Natural killer cell (primary cell): Measurements from ENCODE around the gene TNIK. TPM values are rescaled to one million over a fixed set of nuclear protein-coding genes. Genes with fewer than 3 reads are reported as not detected.
"Not testable (repeated sequence)": the region's sequence is repeated elsewhere in the genome, so short reads cannot be mapped to it uniquely, and the experiment has no call there.

Experiments
- ATAC-seq, 3 donors: fragments of 150-1000 bp in 2 of 3; fragments of 200-7000 bp in 1 of 3; cut with Tn5 transposase; 1 replicate in 1 of 3; 2 replicates in 2 of 3; pipeline ENCODE4 v1.10.0; 2021; ENCODE audit warnings: mild to moderate bottlenecking in 2 of 3, moderate library complexity in 2 of 3
- DNase-seq, 2 donors: peaks; one replicate each; pipeline versions ENCODE4 v3.0.0 to v3.0.0-alpha.2; 2013 to 2021; ENCODE audit warnings: mixed read lengths in 1 of 2
- H3K27ac ChIP-seq: one replicate; pipeline ENCODE4 v1.5.1; 2013; ENCODE audit warnings: mild to moderate bottlenecking, low read length
- H3K27me3 ChIP-seq: one replicate; pipeline ENCODE4 v1.6.1; 2013; ENCODE audit warnings: low read length; ENCODE audit not compliant: control insufficient read depth, insufficient read depth
- H3K36me3 ChIP-seq: one replicate; pipeline ENCODE4 v1.6.1; 2013; ENCODE audit warnings: low read length; ENCODE audit not compliant: control insufficient read depth, insufficient read depth
- H3K4me1 ChIP-seq: one replicate; pipeline ENCODE4 v1.6.1; 2013; ENCODE audit warnings: low read length; ENCODE audit not compliant: control insufficient read depth, insufficient read depth
- H3K4me3 ChIP-seq: one replicate; pipeline ENCODE4 v1.5.1; 2013; ENCODE audit warnings: low read length
- H3K9me3 ChIP-seq: one replicate; pipeline ENCODE4 v1.6.1; 2013; ENCODE audit warnings: low read length; ENCODE audit not compliant: control insufficient read depth, insufficient read depth
- H3K27ac Mint-ChIP-seq, 2 donors: one replicate each; pipeline ENCODE4 v1.8.0; 2022; ENCODE audit warnings: mild to moderate bottlenecking in 2 of 2, mixed read lengths in 2 of 2, moderate library complexity in 1 of 2
- H3K27me3 Mint-ChIP-seq, 2 donors: one replicate each; pipeline ENCODE4 v1.8.0; 2022; ENCODE audit warnings: low read depth in 2 of 2, mixed read lengths in 2 of 2
- H3K36me3 Mint-ChIP-seq: one replicate; pipeline ENCODE4 v1.8.0; 2022; ENCODE audit warnings: mixed read lengths
- H3K4me1 Mint-ChIP-seq, 2 donors: one replicate each; pipeline ENCODE4 v1.8.0; 2022; ENCODE audit warnings: mixed read lengths in 2 of 2
- H3K4me3 Mint-ChIP-seq: one replicate; pipeline ENCODE4 v1.8.0; 2022; ENCODE audit warnings: mild to moderate bottlenecking, moderate library complexity, mixed read lengths
- H3K9me3 Mint-ChIP-seq, 2 donors: one replicate each; pipeline ENCODE4 v1.8.0; 2022; ENCODE audit warnings: mixed read lengths in 2 of 2
- CTCF ChIP-seq: fragments of 200-600 bp; IDR thresholded peaks from one replicate; pipeline ENCODE4 v1.8.0; 2022; ENCODE audit warnings: antibody characterized with exemption
- WGBS: methylation state at CpG from one replicate; pipeline ENCODE4 v1.1.7; 2013; ENCODE audit warnings: missing lambda C conversion rate; ENCODE audit not compliant: insufficient coverage; 5-methylcytosine and 5-hydroxymethylcytosine counted together
- intact Hi-C: fragments of 100-400 bp; cut with micrococcal nuclease; formaldehyde crosslinking; loops from one replicate; pipeline ENCODE4 v1.14.2; 2022
- total RNA-seq, 4 donors: library from RNA; stranded (reverse); fragments of 120-200 nt in 1 of 4; gene quantifications; one replicate each; pipeline versions ENCODE4 v1.2.3 to v1.2.4, GENCODE V29; 2013 to 2022

Gene TNIK
- total RNA-seq, 3 donors from 2014 or later (not counting 1 experiment from before 2014, with no cell fraction given) = 93.7 to 122 (median 119) TPM

DNA sequence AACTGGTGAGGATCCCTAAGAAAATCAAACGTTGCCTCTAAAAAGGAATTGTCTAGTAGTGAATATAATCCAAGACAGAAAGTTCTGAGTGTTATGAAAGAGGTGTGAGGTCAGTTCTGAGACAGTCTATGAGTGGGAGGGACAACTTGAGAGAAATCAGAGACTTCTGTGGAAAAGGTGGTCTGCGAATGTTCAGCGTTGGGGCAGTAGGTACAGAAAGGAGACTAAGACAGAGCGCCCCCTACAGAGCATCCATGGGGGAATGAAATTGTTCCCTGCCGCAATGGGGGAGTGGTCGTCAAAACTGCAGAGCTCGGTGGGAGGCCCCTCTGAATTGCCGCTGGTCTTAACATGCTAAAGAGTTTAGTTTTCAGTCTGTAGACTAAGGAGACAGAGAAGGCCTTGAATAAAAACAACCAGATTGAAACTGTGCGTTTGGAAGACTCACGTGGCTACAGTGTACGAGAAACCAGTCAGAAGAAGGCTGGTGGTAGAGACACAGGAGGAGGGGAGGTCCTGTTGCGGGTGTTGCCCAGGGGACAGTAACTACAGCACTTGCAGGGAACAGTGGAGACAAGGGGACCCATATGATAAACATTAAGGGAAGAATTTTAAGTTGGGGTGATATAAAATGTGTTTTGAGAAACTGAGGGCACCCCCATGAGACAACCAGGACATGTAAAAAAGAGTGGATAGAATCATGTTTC lies 6.9 kb downstream of the TNIK start:
- WGBS = 85% methylated on average over 12 of the region's 12 CpGs
- Histone ChIP-seq H3K4me3 (no peak overlapping the region), H3K36me3 (no peaks in the 10 kb centered on the region), H3K27ac (no peak overlapping the region), H3K27me3 (no peaks in the 10 kb centered on the region), H3K9me3 (no peaks in the 10 kb centered on the region), H3K4me1 (peaks cover 27% of the 10 kb centered on the region)
- H3K4me1 Mint-ChIP-seq = peaks cover 8 to 37% of the 10 kb centered on the region in 2 donors
- intact Hi-C loops = loop anchor here (10.0 kb wide), 1 partner anchor 269 kb away; no protein-coding TSS in a partner anchor
- no peak for ATAC-seq
- no peaks in the 10 kb centered on the region for H3K36me3 Mint-ChIP-seq
- TF ChIP-seq CTCF = peak; percentile 25
- no peak overlapping the region for H3K27ac Mint-ChIP-seq
- H3K4me3 Mint-ChIP-seq = no peak overlapping the region
- H3K27me3 Mint-ChIP-seq = no peaks in the 10 kb centered on the region
- H3K9me3 Mint-ChIP-seq = no peaks in the 10 kb centered on the region
- peak in 1 of 2 donors; percentile 30 for DNase-seq

DNA sequence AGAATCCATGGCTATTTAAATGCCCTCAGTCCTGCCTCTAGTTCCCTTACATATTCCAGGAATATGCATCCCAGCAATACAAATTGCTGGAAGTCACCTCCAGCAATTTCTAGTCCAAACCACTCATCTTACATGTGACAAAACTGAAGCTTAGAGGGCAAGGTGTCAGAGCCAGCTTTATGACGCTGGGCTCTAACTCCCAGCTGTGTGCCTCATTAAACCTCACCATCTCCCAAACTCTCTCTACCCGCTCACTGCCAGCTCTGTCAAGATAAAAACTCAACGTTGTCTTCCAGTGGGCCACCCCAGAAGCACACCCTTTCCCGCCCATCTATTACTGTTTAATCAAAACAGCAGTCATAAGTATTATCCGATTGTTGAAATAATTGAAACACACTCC lies 7.9 kb downstream of the TNIK start:
- H3K27ac Mint-ChIP-seq = no peak overlapping the region
- 90% methylated on average over 5 of the region's 5 CpGs for WGBS
- ATAC-seq (no peak), DNase-seq (no peak)
- intact Hi-C loops = loop anchor here (10.0 kb wide), 1 partner anchor 268 kb away; no protein-coding TSS in a partner anchor
- H3K36me3 ChIP-seq = no peaks in the 10 kb centered on the region
- no peak overlapping the region for H3K4me3 Mint-ChIP-seq
- H3K27me3 Mint-ChIP-seq = no peaks in the 10 kb centered on the region
- H3K9me3 Mint-ChIP-seq = no peaks in the 10 kb centered on the region
- no peaks in the 10 kb centered on the region for H3K27me3 ChIP-seq
- H3K4me1 Mint-ChIP-seq = peaks cover 14 to 31% of the 10 kb centered on the region in 2 donors
- H3K27ac ChIP-seq = no peak overlapping the region
- H3K4me3 ChIP-seq = no peak overlapping the region
- H3K4me1 ChIP-seq = peaks cover 22% of the 10 kb centered on the region
- no peaks in the 10 kb centered on the region for H3K36me3 Mint-ChIP-seq
- no peak for TF ChIP-seq CTCF
- H3K9me3 ChIP-seq = no peaks in the 10 kb centered on the region

DNA sequence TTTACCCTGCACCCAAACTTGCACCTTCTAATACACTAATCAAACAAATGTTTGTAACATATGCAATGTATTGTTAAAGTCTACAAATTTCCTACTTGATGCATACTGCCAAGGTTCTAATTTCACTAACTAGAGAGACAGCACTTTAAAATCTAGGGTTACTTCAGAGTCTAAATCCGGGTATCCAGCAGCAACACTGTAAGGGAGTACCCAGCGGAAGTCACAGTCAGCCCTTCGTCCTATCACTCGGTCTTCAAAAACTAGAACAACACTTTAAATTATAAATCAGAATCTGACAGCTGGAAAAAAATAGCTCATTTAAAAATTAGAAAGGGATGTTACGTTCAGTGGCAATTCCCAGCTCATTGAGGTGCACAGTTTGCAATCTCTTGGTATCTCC lies 8.3 kb downstream of the TNIK start:
- intact Hi-C loops = loop anchor here (10.0 kb wide), 1 partner anchor 267 kb away; no protein-coding TSS in a partner anchor
- no peak for TF ChIP-seq CTCF
- Mint-ChIP-seq H3K4me3 (no peak overlapping the region), H3K4me1 (peaks cover 18 to 30% of the 10 kb centered on the region in 2 donors), H3K27ac (no peak overlapping the region), H3K9me3 (no peaks in the 10 kb centered on the region), H3K27me3 (no peaks in the 10 kb centered on the region), H3K36me3 (no peaks in the 10 kb centered on the region)
- 94% methylated on average over 5 of the region's 5 CpGs for WGBS
- no peaks in the 10 kb centered on the region for H3K9me3 ChIP-seq
- ATAC-seq (no peak), DNase-seq (no peak)
- H3K27me3 ChIP-seq = no peaks in the 10 kb centered on the region
- no peak overlapping the region for H3K27ac ChIP-seq
- H3K4me1 ChIP-seq = peaks cover 18% of the 10 kb centered on the region
- no peaks in the 10 kb centered on the region for H3K36me3 ChIP-seq
- no peak overlapping the region for H3K4me3 ChIP-seq

GRCh38 chr3:171447579-171447891 lies 12.7 kb downstream of the TNIK start:
- Mint-ChIP-seq H3K27ac (peak overlapping the region in 1 of 2 donors; percentile 29), H3K4me1 (peaks cover 39 to 55% of the 10 kb centered on the region in 2 donors)
- H3K36me3 Mint-ChIP-seq, DNase-seq, H3K9me3 ChIP-seq, H3K27me3 ChIP-seq, H3K27me3 Mint-ChIP-seq, H3K4me3 ChIP-seq, H3K9me3 Mint-ChIP-seq, ATAC-seq, intact Hi-C loops, H3K4me1 ChIP-seq, H3K27ac ChIP-seq, H3K4me3 Mint-ChIP-seq, H3K36me3 ChIP-seq: not testable (repeated sequence)
- 100% methylated on average over 1 of the region's 1 CpG for WGBS
